NCI-H748 (cell line): ENCODE results near the gene TREML2.

ENCODE experiments used
- DNase-seq: peaks from one replicate; lab custom pipeline; 2025; ENCODE audit not compliant: unreplicated experiment; lab: John Stamatoyannopoulos, UW

The TREML2 gene

GRCh38 chr6:41153992-41154625 lies 46.8 kb downstream of the TREML2 start, which contains the start of gene TREML1:
TREML1 (minus strand) TSS chr6:41154347; CDS start chr6:41154288, 59 bp downstream.
- DNase-seq: no peak

- DNase-seq: no peak
Measured at GRCh38 chr6:41153451-41153850, 47.5 kb downstream of the TREML2 start.

GRCh38 chr6:41150671-41151070 lies 50.3 kb downstream of the TREML2 start:
- DNase-seq: no peak

GRCh38 chr6:41147917-41148316 lies 53.0 kb downstream of the TREML2 start:
- DNase-seq: no peak
